Stimulated activated CD4-positive, alpha-beta T cell treated with anti-CD3 and anti-CD28 coated beads, Interleukin-2, amount 100 ng/mL, for 48 hours (primary cell): ENCODE measurements around the gene ANK3.
A peak's percentile ranks its signal among the peaks of the same experiment; 100 is the strongest.
"Not testable (repeated sequence)": the region's sequence is repeated elsewhere in the genome, so short reads cannot be mapped to it uniquely, and the experiment has no call there.

ENCODE experiments used
- DNase-seq, 2 donors: peaks; one replicate each; pipeline ENCODE4 v3.0.0-alpha.2; 2020

ANK3 gene

GRCh38 chr10:60073781-60074656 is 315.7 kb downstream of the ANK3 start:
- no peak for DNase-seq

GRCh38 chr10:60073397-60073780 is 316.3 kb downstream of the ANK3 start:
- no peak for DNase-seq

- no peak for DNase-seq
Observed at GRCh38 chr10:60069311-60069710, 320.4 kb downstream of the ANK3 start.

GRCh38 chr10:60050366-60050765 is 339.3 kb downstream of the ANK3 start:
- no peak for DNase-seq

- no peak for DNase-seq
Observed at GRCh38 chr10:60048091-60048501, 341.6 kb downstream of the ANK3 start.

- no peak for DNase-seq
Observed at GRCh38 chr10:60045571-60045970, 344.1 kb downstream of the ANK3 start.

GRCh38 chr10:60044971-60045370 is 344.7 kb downstream of the ANK3 start:
- DNase-seq, result no peak

GRCh38 chr10:60044242-60044641 is 345.4 kb downstream of the ANK3 start:
- no peak for DNase-seq

GRCh38 chr10:60043561-60044241 is 346.0 kb downstream of the ANK3 start:
- no peak for DNase-seq

GRCh38 chr10:60042914-60043313 is 346.8 kb downstream of the ANK3 start:
- DNase-seq, result no peak

GRCh38 chr10:60042262-60042661 is 347.4 kb downstream of the ANK3 start:
- DNase-seq, result no peak

- DNase-seq, result no peak
Observed at GRCh38 chr10:60041489-60042133, 348.1 kb downstream of the ANK3 start.

- no peak for DNase-seq
Observed at GRCh38 chr10:60040014-60040662, 349.5 kb downstream of the ANK3 start.

- DNase-seq, result no peak
Observed at GRCh38 chr10:60035984-60036383, 353.7 kb downstream of the ANK3 start.

GRCh38 chr10:60035375-60035774 is 354.3 kb downstream of the ANK3 start:
- not testable (repeated sequence) for DNase-seq

- peak; percentile 35 to 37 for DNase-seq
Observed at GRCh38 chr10:60032723-60033122, 357.0 kb downstream of the ANK3 start.

- no peak for DNase-seq
Observed at GRCh38 chr10:60031664-60032063, 358.0 kb downstream of the ANK3 start.

GRCh38 chr10:60031183-60031582 is 358.5 kb downstream of the ANK3 start:
- no peak for DNase-seq

- no peak for DNase-seq
Observed at GRCh38 chr10:60029475-60029874, 360.2 kb downstream of the ANK3 start.

- no peak for DNase-seq
Observed at GRCh38 chr10:60028081-60028480, 361.6 kb downstream of the ANK3 start.

GRCh38 chr10:60025279-60025678 is 364.4 kb downstream of the ANK3 start:
- no peak for DNase-seq

- no peak for DNase-seq
Observed at GRCh38 chr10:60024506-60024905, 365.2 kb downstream of the ANK3 start.
